ENCODE data around the gene INPP1.

INPP1 gene

DNA sequence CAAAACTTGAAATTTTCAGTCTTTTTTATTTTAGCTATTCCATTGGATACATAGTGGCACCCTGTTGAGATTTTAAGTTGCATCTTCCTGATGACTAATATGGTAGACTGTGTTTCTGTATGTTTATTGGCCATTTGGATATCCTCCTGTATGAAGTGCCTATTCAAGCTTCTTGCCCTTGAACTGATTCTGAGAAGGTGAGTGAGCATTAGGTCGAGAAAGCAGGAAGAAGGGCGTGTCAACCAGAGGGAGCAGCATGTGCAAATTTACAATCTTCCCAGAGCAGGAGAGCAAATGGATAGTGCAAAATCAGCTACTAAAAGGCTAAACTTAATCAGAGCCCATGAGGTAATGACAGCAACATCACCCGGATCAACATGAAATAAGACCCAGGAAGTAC is 8.6 kb downstream of the INPP1 start:
- Histone ChIP-seq H3K9ac (ENCODE audit: low read depth, low read length, poor library complexity, severe bottlenecking) (no peak overlapping the region), H3K79me2 (ENCODE audit: insufficient read depth, low read length) (no peaks in the 10 kb centered on the region), H3K36me3 (ENCODE audit: insufficient read depth, low read length) (no peaks in the 10 kb centered on the region), H3K4me1 (ENCODE audit: insufficient read depth, low read length, poor library complexity, severe bottlenecking) (peaks cover 6% of the 10 kb centered on the region), H4K20me1 (ENCODE audit: insufficient read depth, low read length, poor library complexity, severe bottlenecking) (no peaks in the 10 kb centered on the region), H3K27me3 (ENCODE audit: insufficient read depth, low read length, poor library complexity, severe bottlenecking) (no peaks in the 10 kb centered on the region), H2AFZ (ENCODE audit: low read length) (no peak overlapping the region), H3K4me2 (ENCODE audit: low read depth, low read length, poor library complexity, severe bottlenecking) (no peak overlapping the region), H3K9me3 (ENCODE audit: insufficient read depth, low read depth, low read length) (no peaks in the 10 kb centered on the region), H3F3A (ENCODE audit: low read depth) (no peaks in the 10 kb centered on the region), H3K4me3 (ENCODE audit: low read length, poor library complexity, severe bottlenecking) (no peak overlapping the region), H3K9me2 (replicated peaks; ENCODE audit: low read depth, low read length) (no peaks in the 10 kb centered on the region)
- no peak for TF ChIP-seq EZH2phosphoT487 (IDR thresholded peaks at IDR 0.05; ENCODE audit: borderline replicate concordance)
- TF ChIP-seq, protein P1, sequence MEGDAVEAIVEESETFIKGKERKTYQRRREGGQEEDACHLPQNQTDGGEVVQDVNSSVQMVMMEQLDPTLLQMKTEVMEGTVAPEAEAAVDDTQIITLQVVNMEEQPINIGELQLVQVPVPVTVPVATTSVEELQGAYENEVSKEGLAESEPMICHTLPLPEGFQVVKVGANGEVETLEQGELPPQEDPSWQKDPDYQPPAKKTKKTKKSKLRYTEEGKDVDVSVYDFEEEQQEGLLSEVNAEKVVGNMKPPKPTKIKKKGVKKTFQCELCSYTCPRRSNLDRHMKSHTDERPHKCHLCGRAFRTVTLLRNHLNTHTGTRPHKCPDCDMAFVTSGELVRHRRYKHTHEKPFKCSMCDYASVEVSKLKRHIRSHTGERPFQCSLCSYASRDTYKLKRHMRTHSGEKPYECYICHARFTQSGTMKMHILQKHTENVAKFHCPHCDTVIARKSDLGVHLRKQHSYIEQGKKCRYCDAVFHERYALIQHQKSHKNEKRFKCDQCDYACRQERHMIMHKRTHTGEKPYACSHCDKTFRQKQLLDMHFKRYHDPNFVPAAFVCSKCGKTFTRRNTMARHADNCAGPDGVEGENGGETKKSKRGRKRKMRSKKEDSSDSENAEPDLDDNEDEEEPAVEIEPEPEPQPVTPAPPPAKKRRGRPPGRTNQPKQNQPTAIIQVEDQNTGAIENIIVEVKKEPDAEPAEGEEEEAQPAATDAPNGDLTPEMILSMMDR (conservative IDR thresholded peaks at IDR 0.05; ENCODE audit: low read length) = no peak

DNA sequence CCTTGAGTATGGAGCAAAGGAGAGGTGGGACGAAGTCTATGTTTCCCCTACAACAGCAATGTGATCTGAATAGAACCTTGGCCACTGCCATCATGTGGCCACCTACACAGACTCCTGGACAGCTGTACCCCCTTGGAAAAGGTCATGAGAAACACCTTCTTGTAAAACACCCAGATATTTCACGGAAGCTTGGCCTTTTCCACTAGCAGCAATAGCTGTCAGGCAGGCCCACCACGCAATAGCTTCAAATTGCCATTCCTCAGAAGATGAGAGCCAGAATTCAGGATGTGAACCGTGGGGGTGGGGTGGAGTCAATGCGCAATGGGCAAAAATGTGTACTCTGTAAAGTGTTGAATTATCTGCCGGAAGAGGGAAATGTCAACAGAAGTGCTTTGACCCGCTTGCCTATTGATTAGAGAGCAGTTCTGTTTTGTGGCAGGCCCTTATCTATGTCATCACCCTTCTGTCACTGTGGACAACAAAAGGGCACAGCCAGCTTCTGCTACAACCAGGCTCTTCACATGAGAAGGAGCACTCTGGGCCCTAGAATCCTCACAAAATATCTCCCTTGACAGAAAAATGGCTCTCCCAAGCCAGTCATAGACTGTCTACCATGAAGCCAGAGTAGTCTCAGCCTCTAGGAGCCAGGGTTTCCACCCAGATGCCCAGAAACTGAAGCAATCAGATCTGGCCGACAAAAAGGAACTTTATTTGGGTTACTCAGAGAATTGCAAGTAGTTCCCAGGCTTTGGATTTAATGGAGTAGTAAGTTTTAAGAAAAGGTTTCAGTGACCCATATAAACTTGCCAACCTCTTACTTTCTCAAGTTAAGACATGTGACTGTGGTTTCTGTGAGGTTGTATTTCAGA is 9.5 kb downstream of the INPP1 start:
- Histone ChIP-seq H3K4me2 (ENCODE audit: low read depth, low read length, poor library complexity, severe bottlenecking) (no peak overlapping the region), H3F3A (ENCODE audit: low read depth) (no peaks in the 10 kb centered on the region), H3K36me3 (ENCODE audit: insufficient read depth, low read length) (no peaks in the 10 kb centered on the region), H3K9me2 (replicated peaks; ENCODE audit: low read depth, low read length) (no peaks in the 10 kb centered on the region), H3K9me3 (ENCODE audit: insufficient read depth, low read depth, low read length) (no peaks in the 10 kb centered on the region), H3K4me1 (ENCODE audit: insufficient read depth, low read length, poor library complexity, severe bottlenecking) (peaks cover 6% of the 10 kb centered on the region), H3K27me3 (ENCODE audit: insufficient read depth, low read length, poor library complexity, severe bottlenecking) (no peaks in the 10 kb centered on the region), H2AFZ (ENCODE audit: low read length) (no peak overlapping the region), H3K79me2 (ENCODE audit: insufficient read depth, low read length) (no peaks in the 10 kb centered on the region), H3K9ac (ENCODE audit: low read depth, low read length, poor library complexity, severe bottlenecking) (no peak overlapping the region), H4K20me1 (ENCODE audit: insufficient read depth, low read length, poor library complexity, severe bottlenecking) (no peaks in the 10 kb centered on the region), H3K4me3 (ENCODE audit: low read length, poor library complexity, severe bottlenecking) (no peak overlapping the region)
- TF ChIP-seq, protein P1 (conservative IDR thresholded peaks at IDR 0.05; ENCODE audit: low read length) = no peak
- TF ChIP-seq EZH2phosphoT487 (IDR thresholded peaks at IDR 0.05; ENCODE audit: borderline replicate concordance) = no peak

DNA sequence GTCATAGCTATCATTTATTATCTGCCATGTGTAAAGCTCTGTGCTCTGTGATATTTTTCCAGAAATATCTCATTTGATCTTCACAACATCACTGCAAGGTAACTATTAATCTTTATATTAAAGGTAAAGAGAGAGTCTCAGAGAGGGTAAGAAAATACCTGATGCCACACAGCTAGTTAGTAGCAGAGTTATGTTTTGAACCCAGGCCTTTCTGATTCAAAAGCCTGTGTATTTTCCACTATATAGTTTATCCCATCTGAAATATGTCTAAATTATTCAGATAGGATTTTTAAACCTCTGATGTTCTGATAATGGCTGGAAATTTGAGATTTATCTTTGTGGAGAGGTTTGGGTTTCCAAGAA is 10.1 kb downstream of the INPP1 start:
- no peaks in the 10 kb centered on the region for H3K9me2 ChIP-seq (replicated peaks; ENCODE audit: low read depth, low read length)
- no peak overlapping the region for H3K4me3 ChIP-seq (ENCODE audit: low read length, poor library complexity, severe bottlenecking)
- TF ChIP-seq, protein P1 (conservative IDR thresholded peaks at IDR 0.05; ENCODE audit: low read length) = no peak
- no peak for TF ChIP-seq EZH2phosphoT487 (IDR thresholded peaks at IDR 0.05; ENCODE audit: borderline replicate concordance)
- H2AFZ ChIP-seq (ENCODE audit: low read length) = no peak overlapping the region
- no peaks in the 10 kb centered on the region for H3K79me2 ChIP-seq (ENCODE audit: insufficient read depth, low read length)
- H3K9ac ChIP-seq (ENCODE audit: low read depth, low read length, poor library complexity, severe bottlenecking) = no peak overlapping the region
- H3K36me3 ChIP-seq (ENCODE audit: insufficient read depth, low read length) = no peaks in the 10 kb centered on the region
- peaks cover 6% of the 10 kb centered on the region for H3K4me1 ChIP-seq (ENCODE audit: insufficient read depth, low read length, poor library complexity, severe bottlenecking)
- H3K4me2 ChIP-seq (ENCODE audit: low read depth, low read length, poor library complexity, severe bottlenecking) = no peak overlapping the region
- no peaks in the 10 kb centered on the region for H4K20me1 ChIP-seq (ENCODE audit: insufficient read depth, low read length, poor library complexity, severe bottlenecking)
- H3F3A ChIP-seq (ENCODE audit: low read depth) = no peaks in the 10 kb centered on the region
- H3K27me3 ChIP-seq (ENCODE audit: insufficient read depth, low read length, poor library complexity, severe bottlenecking) = no peaks in the 10 kb centered on the region
- H3K9me3 ChIP-seq (ENCODE audit: insufficient read depth, low read depth, low read length) = no peaks in the 10 kb centered on the region

Measured in Loucy (cell line).